HCT116 (cell line): ENCODE data around the gene THUMPD3.

Experiments
- EZH2 ChIP-seq: fragments of 200-600 bp; sonication (generic); IDR thresholded peaks from 2 replicates; pipeline ENCODE4 v1.6.1; 2017; ENCODE audit warnings: antibody characterized with exemption, mixed run types
- JUND ChIP-seq: IDR thresholded peaks from 2 replicates; pipeline ENCODE4 v1.6.1; 2012
- POLR2A ChIP-seq: IDR thresholded peaks from 2 replicates; pipeline ENCODE4 v1.7.0; 2011; ENCODE audit warnings: borderline replicate concordance; ENCODE audit not compliant: insufficient read depth, insufficient read length; ENCODE audit errors: extremely low read depth
- POLR2AphosphoS5 ChIP-seq: IDR thresholded peaks from 2 replicates; pipeline ENCODE4 v1.6.1; 2011; ENCODE audit warnings: mild to moderate bottlenecking, low read depth, low read length, moderate library complexity
- SIN3A ChIP-seq: IDR thresholded peaks from 2 replicates; pipeline ENCODE4 v1.6.1; 2012; ENCODE audit warnings: low read depth
- SP1 ChIP-seq: IDR thresholded peaks from 2 replicates; pipeline ENCODE4 v1.6.1; 2012; ENCODE audit warnings: low read depth
- SRF ChIP-seq: IDR thresholded peaks from 2 replicates; pipeline ENCODE4 v1.6.1; 2012; ENCODE audit warnings: low read depth
- TCF7L2 ChIP-seq: IDR thresholded peaks from 2 replicates; pipeline ENCODE4 v1.7.0; 2011; ENCODE audit warnings: borderline replicate concordance, inconsistent platforms; ENCODE audit not compliant: insufficient read depth, insufficient read length; ENCODE audit errors: extremely low read depth
- YY1 ChIP-seq: IDR thresholded peaks from 2 replicates; pipeline ENCODE4 v1.6.1; 2011; ENCODE audit warnings: low read length, low read depth, moderate library complexity, mild to moderate bottlenecking; ENCODE audit not compliant: insufficient replicate concordance; ENCODE audit errors: extremely low read depth
- ZNF274 ChIP-seq: fragments of 200-500 bp; sonication (Bioruptor generic); IDR thresholded peaks from 2 replicates; pipeline ENCODE4 v1.6.1; 2014; ENCODE audit warnings: mild to moderate bottlenecking, low read depth, low read length, inconsistent platforms
- TF ChIP-seq, protein P1 (sequence below), 3 experiments: fragments of 200-600 bp in 1 of 3; sonication (generic) in 1 of 3; IDR thresholded peaks in 2 of 3; conservative IDR thresholded peaks in 1 of 3; 2 replicates each; pipeline ENCODE4 v1.5.1; 2012 to 2017; ENCODE audit warnings: low read depth in 2 of 3, low read length in 2 of 3, antibody characterized with exemption in 1 of 3, borderline replicate concordance in 1 of 3, control low read depth in 1 of 3, mild to moderate bottlenecking in 1 of 3, mixed read lengths in 1 of 3, mixed run types in 1 of 3, moderate library complexity in 1 of 3; ENCODE audit not compliant: insufficient read depth in 1 of 3
- TF ChIP-seq, protein P2 (sequence below): IDR thresholded peaks from 2 replicates; pipeline ENCODE4 v1.6.1; 2012
- TF ChIP-seq, protein P3 (sequence below): IDR thresholded peaks from 2 replicates; pipeline ENCODE4 v1.6.1; 2012; ENCODE audit warnings: low read depth

DNA sequence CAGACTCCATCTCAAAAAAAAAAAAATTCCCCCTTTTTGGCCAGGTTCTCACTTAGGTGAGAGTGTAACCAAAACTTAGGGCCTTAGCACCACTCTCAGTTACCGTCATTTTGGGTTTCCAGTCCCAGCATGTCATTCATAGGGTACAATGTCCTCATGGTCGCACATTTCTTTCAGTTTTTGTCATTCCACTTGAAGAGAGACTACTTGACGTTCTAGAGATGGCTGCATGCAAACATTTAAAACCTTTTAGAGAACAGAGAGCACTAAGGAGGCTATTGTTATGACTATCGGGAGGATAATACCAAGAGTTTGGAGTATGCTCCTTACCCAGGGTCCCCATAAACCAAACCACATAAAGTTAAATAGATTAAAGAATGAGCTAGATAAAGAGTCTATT is 37.9 kb upstream of the THUMPD3 start:
- TF ChIP-seq JUND (no peak), EZH2 (no peak), TCF7L2 (no peak), SIN3A (no peak), YY1 (no peak), ZNF274 (no peak), POLR2A (no peak), POLR2AphosphoS5 (no peak), SP1 (no peak), SRF (no peak)
- TF ChIP-seq, protein P1, sequence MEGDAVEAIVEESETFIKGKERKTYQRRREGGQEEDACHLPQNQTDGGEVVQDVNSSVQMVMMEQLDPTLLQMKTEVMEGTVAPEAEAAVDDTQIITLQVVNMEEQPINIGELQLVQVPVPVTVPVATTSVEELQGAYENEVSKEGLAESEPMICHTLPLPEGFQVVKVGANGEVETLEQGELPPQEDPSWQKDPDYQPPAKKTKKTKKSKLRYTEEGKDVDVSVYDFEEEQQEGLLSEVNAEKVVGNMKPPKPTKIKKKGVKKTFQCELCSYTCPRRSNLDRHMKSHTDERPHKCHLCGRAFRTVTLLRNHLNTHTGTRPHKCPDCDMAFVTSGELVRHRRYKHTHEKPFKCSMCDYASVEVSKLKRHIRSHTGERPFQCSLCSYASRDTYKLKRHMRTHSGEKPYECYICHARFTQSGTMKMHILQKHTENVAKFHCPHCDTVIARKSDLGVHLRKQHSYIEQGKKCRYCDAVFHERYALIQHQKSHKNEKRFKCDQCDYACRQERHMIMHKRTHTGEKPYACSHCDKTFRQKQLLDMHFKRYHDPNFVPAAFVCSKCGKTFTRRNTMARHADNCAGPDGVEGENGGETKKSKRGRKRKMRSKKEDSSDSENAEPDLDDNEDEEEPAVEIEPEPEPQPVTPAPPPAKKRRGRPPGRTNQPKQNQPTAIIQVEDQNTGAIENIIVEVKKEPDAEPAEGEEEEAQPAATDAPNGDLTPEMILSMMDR (IDR thresholded peaks at IDR 0.05 in 2 of 3, conservative IDR thresholded peaks at IDR 0.05 in 1 of 3; ENCODE audit: borderline replicate concordance in 1 of 3, insufficient read depth in 1 of 3, low read depth in 2 of 3, low read length in 2 of 3) = no peak
- TF ChIP-seq, protein P2, sequence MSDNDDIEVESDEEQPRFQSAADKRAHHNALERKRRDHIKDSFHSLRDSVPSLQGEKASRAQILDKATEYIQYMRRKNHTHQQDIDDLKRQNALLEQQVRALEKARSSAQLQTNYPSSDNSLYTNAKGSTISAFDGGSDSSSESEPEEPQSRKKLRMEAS = no peak
- TF ChIP-seq, protein P3, sequence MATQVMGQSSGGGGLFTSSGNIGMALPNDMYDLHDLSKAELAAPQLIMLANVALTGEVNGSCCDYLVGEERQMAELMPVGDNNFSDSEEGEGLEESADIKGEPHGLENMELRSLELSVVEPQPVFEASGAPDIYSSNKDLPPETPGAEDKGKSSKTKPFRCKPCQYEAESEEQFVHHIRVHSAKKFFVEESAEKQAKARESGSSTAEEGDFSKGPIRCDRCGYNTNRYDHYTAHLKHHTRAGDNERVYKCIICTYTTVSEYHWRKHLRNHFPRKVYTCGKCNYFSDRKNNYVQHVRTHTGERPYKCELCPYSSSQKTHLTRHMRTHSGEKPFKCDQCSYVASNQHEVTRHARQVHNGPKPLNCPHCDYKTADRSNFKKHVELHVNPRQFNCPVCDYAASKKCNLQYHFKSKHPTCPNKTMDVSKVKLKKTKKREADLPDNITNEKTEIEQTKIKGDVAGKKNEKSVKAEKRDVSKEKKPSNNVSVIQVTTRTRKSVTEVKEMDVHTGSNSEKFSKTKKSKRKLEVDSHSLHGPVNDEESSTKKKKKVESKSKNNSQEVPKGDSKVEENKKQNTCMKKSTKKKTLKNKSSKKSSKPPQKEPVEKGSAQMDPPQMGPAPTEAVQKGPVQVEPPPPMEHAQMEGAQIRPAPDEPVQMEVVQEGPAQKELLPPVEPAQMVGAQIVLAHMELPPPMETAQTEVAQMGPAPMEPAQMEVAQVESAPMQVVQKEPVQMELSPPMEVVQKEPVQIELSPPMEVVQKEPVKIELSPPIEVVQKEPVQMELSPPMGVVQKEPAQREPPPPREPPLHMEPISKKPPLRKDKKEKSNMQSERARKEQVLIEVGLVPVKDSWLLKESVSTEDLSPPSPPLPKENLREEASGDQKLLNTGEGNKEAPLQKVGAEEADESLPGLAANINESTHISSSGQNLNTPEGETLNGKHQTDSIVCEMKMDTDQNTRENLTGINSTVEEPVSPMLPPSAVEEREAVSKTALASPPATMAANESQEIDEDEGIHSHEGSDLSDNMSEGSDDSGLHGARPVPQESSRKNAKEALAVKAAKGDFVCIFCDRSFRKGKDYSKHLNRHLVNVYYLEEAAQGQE = no peak
